Lung (tissue), 12 donors: Measurements from ENCODE around the gene ADAM22. TPM values are rescaled to one million over a fixed set of nuclear protein-coding genes. Genes with fewer than 3 reads are reported as not detected.
"Not testable (repeated sequence)": the region's sequence is repeated elsewhere in the genome, so short reads cannot be mapped to it uniquely, and the experiment has no call there.

ENCODE experiments used
- ATAC-seq: fragments of 200-7000 bp; cut with Tn5 transposase; one replicate; pipeline ENCODE4 v1.9.1; 2020; ENCODE audit warnings: moderate number of reproducible peaks; ENCODE audit not compliant: insufficient read depth, low FRiP score
- DNase-seq, 3 donors: peaks; one replicate each; pipeline ENCODE4 v3.0.0-alpha.2; 2013 to 2017
- H3K27ac ChIP-seq, 2 donors: one replicate each; pipeline ENCODE4 v1.5.1; 2013; ENCODE audit warnings: mild to moderate bottlenecking in 2 of 2, moderate library complexity in 2 of 2, control low read depth in 1 of 2, inconsistent platforms in 1 of 2, low read depth in 1 of 2, low read length in 1 of 2
- H3K27me3 ChIP-seq, 3 donors: one replicate each; pipeline ENCODE4 v1.5.1; 2013; ENCODE audit warnings: low read length in 2 of 3; ENCODE audit not compliant: control insufficient read depth in 3 of 3, insufficient read depth in 3 of 3
- H3K36me3 ChIP-seq, 4 donors: one replicate each; pipeline ENCODE4 v1.5.1; 2013; ENCODE audit warnings: low read length in 4 of 4, mild to moderate bottlenecking in 1 of 4, moderate library complexity in 1 of 4; ENCODE audit not compliant: control insufficient read depth in 4 of 4, insufficient read depth in 4 of 4
- H3K4me1 ChIP-seq, 5 donors: one replicate each; pipeline ENCODE4 v1.5.1; 2013; ENCODE audit warnings: low read length in 5 of 5, mild to moderate bottlenecking in 2 of 5, moderate library complexity in 1 of 5; ENCODE audit not compliant: control insufficient read depth in 5 of 5, insufficient read depth in 5 of 5
- H3K4me3 ChIP-seq: one replicate; pipeline ENCODE4 v1.5.1; 2013; ENCODE audit warnings: mild to moderate bottlenecking, control low read depth, moderate library complexity
- H3K9ac ChIP-seq, 2 donors: one replicate each; pipeline ENCODE4 v1.5.1; 2013; ENCODE audit warnings: low read length in 2 of 2, control low read depth in 1 of 2; ENCODE audit not compliant: insufficient read depth in 1 of 2
- H3K9me3 ChIP-seq, 4 donors: one replicate each; pipeline ENCODE4 v1.5.1; 2013; ENCODE audit warnings: low read length in 3 of 4, mild to moderate bottlenecking in 1 of 4, moderate library complexity in 1 of 4; ENCODE audit not compliant: control insufficient read depth in 4 of 4, insufficient read depth in 3 of 4
- WGBS, 2 donors: extraction: QIAGEN DNeasy Blood & Tissue Kit; methylation state at CpG; one replicate each; pipeline ENCODE4 v1.1.7; 2013; 5-methylcytosine and 5-hydroxymethylcytosine counted together
- polyA plus RNA-seq, 2 donors: library from polyadenylated mRNA; stranded (reverse); fragments of 200-250 nt; gene quantifications; one replicate each; pipeline ENCODE4 v1.2.1, GENCODE V29; 2013
- total RNA-seq, 2 donors: library from RNA; depleted of rRNA in 1 of 2; stranded (reverse); fragments of >200 nt in 1 of 2; gene quantifications; one replicate each; pipeline ENCODE4 v1.2.1, GENCODE V29; 2014 to 2021
- TF ChIP-seq, protein P1 (sequence below): IDR thresholded peaks from 2 replicates; pipeline ENCODE4 v1.5.1; 2012; ENCODE audit warnings: mild to moderate bottlenecking; ENCODE audit errors: control extremely low read depth, extremely low read depth
- donor health status: control.
- donor health status: control.
- donor health status: Bipolar disorder and iron deficiency.
- donor health status: healthy.
- donor health status: DM: yes; HTN: yes; CAD: no.

ADAM22 gene
- total and polyA plus RNA-seq, 4 donors: 0.13 to 17.7 (median 0.97) TPM

DNA sequence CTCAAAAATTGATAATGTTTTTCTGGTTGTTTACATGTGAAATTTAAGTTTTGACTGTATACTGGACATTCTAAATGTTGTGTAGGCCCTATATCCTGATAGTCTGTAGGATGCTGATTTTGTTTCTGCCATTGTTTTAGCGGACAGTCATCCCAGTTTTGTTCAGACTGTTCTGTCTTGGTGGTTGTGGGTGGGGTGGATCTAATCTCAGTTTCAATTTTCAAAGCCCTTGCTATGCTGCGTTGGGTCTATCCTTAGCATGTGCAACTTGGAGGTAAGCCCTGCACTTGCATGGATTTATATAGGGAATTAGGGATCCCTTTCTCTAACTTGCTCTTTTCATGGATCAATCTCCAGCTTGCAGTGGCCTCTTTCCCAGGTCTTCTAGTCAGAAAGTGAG is 38.7 kb upstream of the ADAM22 start:
- TF ChIP-seq, protein P1, sequence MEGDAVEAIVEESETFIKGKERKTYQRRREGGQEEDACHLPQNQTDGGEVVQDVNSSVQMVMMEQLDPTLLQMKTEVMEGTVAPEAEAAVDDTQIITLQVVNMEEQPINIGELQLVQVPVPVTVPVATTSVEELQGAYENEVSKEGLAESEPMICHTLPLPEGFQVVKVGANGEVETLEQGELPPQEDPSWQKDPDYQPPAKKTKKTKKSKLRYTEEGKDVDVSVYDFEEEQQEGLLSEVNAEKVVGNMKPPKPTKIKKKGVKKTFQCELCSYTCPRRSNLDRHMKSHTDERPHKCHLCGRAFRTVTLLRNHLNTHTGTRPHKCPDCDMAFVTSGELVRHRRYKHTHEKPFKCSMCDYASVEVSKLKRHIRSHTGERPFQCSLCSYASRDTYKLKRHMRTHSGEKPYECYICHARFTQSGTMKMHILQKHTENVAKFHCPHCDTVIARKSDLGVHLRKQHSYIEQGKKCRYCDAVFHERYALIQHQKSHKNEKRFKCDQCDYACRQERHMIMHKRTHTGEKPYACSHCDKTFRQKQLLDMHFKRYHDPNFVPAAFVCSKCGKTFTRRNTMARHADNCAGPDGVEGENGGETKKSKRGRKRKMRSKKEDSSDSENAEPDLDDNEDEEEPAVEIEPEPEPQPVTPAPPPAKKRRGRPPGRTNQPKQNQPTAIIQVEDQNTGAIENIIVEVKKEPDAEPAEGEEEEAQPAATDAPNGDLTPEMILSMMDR: no peak
- ATAC-seq: no peak
- no peak for DNase-seq
- Histone ChIP-seq H3K36me3 (peaks cover 0 to 10% (median 3%) of the 10 kb centered on the region in 4 donors), H3K9me3 (no peaks in the 10 kb centered on the region), H3K9ac (no peak overlapping the region), H3K4me1 (peaks cover 0 to 3% (median 0%) of the 10 kb centered on the region in 5 donors), H3K27me3 (no peaks in the 10 kb centered on the region), H3K4me3 (no peak overlapping the region), H3K27ac (no peak overlapping the region)
- WGBS, 2 donors: 94 to 96% methylated on average over 2 of the region's 2 CpGs

DNA sequence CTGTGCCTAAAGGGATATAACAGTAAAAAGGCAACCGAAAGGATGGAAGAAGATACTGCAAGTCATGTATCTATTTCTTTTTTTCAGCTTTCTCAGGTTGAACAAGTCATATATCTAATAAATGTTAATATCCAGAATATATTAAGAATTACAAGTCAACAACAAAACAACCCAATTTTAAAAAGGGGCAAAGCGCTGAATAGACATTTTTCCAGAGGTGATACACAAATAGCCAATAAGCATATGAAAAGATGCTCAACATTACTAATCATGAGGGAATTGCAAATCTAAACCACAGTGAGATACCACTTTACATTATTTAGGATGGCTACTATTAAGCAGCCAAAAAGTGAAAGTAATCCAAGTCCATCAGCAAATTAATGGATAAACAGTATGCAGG is 34.8 kb upstream of the ADAM22 start:
- 95 to 99% methylated on average over 2 of the region's 2 CpGs for WGBS, 2 donors
- Histone ChIP-seq H3K27ac (no peak overlapping the region), H3K4me1 (peaks cover 0 to 3% (median 0%) of the 10 kb centered on the region in 5 donors), H3K4me3 (no peak overlapping the region), H3K27me3 (no peaks in the 10 kb centered on the region), H3K36me3 (peaks cover 0 to 10% (median 5%) of the 10 kb centered on the region in 4 donors), H3K9me3 (no peaks in the 10 kb centered on the region), H3K9ac (no peak overlapping the region)
- ATAC-seq: no peak
- TF ChIP-seq, protein P1: no peak
- DNase-seq: no peak

DNA sequence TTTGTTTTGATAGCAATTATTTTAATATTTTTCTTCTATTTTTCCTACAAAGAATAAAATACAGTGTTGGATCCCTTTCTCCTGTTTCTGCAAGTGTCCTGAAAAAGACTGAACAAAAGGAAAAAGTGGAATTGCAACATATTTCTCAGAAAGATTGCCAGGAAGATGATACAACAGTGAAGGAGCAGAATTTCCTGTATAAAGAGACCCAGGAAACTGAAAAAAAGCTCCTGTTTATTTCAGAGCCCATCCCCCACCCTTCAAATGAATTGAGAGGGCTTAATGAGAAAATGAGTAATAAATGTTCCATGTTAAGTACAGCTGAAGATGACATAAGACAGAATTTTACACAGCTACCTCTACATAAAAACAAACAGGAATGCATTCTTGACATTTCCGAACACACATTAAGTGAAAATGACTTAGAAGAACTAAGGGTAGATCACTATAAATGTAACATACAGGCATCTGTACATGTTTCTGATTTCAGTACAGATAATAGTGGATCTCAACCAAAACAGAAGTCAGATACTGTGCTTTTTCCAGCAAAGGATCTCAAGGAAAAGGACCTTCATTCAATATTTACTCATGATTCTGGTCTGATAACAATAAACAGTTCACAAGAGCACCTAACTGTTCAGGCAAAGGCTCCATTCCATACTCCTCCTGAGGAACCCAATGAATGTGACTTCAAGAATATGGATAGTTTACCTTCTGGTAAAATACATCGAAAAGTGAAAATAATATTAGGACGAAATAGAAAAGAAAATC is 26.7 kb upstream of the ADAM22 start:
- H3K27me3 ChIP-seq, H3K9me3 ChIP-seq, H3K9ac ChIP-seq, H3K36me3 ChIP-seq, ATAC-seq, H3K4me3 ChIP-seq, H3K27ac ChIP-seq, H3K4me1 ChIP-seq, DNase-seq: not testable (repeated sequence)
- 87 to 91% methylated on average over 3 of the region's 3 CpGs for WGBS, 2 donors

DNA sequence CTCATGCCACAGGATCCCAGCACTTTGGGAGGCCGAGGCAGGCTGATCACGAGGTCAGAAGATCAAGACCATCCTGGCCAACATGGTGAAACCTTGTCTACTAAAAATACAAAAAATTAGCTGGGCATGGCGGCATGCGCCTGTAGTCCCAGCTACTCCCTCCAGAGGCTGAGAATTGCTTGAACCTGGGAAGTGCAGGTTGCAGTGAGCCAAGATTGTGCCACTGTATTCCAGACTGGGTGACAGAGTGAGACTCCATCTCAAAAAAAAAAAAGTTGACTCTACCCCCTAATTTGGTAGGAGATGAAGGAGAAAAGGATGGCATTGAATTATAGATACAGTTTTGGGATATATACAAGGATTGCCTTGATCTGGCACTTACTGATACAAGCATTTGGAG is 25.2 kb upstream of the ADAM22 start:
- H3K27ac ChIP-seq, DNase-seq, H3K36me3 ChIP-seq, H3K4me1 ChIP-seq, ATAC-seq, H3K27me3 ChIP-seq, H3K4me3 ChIP-seq, H3K9me3 ChIP-seq, H3K9ac ChIP-seq: not testable (repeated sequence)
- 99% methylated on average over 4 of the region's 4 CpGs for WGBS, 2 donors
